Neural cell (in vitro differentiated cells): ENCODE measurements around the gene GFPT2.

Experiments used
- CTCF ChIP-seq: fragments of 450-650 bp; IDR thresholded peaks from 2 replicates; pipeline ENCODE4 v1.5.1; 2014; ENCODE audit warnings: antibody characterized with exemption, mild to moderate bottlenecking, moderate library complexity; ENCODE audit not compliant: poor library complexity, severe bottlenecking
- EZH2 ChIP-seq: fragments of 200-600, 300-800 bp; shearing (Covaris generic), sonication (generic); IDR thresholded peaks from 2 replicates; pipeline ENCODE4 v1.6.1; 2014; ENCODE audit warnings: antibody characterized with exemption, low read length, borderline replicate concordance, mild to moderate bottlenecking; ENCODE audit not compliant: insufficient read depth, poor library complexity, severe bottlenecking
- MXI1 ChIP-seq: fragments of 450-650 bp; conservative IDR thresholded peaks from 2 replicates; pipeline ENCODE4 v1.6.1; 2014; ENCODE audit warnings: antibody characterized with exemption, mild to moderate bottlenecking; ENCODE audit not compliant: poor library complexity, severe bottlenecking
- POLR2AphosphoS5 ChIP-seq: IDR thresholded peaks from 2 replicates; pipeline ENCODE4 v1.6.1; 2012
- RAD21 ChIP-seq: fragments of 450-650 bp; conservative IDR thresholded peaks from 2 replicates; pipeline ENCODE4 v1.6.1; 2014; ENCODE audit warnings: antibody characterized with exemption, mild to moderate bottlenecking, moderate library complexity
- TF ChIP-seq, protein P1 (sequence below): IDR thresholded peaks from 2 replicates; pipeline ENCODE4 v1.6.1; 2012; ENCODE audit warnings: borderline replicate concordance

DNA sequence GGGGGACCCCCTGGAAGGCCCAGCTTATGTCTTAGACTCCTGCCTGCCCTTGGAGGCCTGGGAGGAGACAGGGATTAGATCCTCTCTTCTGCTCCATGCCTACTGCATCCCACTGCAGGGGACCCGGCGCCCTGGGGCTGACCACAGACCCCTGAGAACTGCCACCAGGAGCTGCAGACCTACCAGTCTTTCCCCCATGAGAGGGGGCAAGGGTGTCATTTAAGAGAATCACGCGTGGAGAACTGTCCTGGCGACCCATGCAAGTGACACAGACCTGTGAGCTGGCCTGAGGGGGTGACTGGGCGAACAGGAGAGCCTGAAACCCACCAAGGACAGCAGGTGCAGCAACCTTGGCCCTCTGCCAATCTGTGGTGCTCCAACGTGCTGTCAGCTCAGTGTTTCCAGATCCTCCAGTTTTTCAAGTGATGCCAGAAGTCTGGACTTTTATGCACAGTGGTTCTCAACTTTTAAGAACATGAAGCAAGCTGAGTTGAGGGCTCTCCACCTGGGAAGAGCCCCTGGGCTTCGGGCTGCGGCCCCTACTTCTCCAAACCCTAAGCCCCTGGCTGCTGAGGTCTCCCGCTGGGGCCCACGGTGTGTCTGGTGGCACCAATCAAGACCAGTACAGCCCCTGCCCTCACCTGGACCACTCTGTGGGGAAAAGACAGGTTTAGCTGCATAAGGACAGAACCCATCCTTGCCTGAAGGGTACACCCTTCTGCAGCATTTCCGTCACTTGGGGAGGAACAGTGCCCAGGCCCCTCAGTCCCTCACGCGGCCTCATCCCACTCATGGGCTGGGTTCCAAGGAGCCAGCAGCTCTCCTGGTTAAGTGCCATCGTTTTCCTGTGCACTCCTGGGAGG lies 18.2 kb downstream of the GFPT2 start:
- TF ChIP-seq MXI1 = no peak
- TF ChIP-seq EZH2 = no peak
- TF ChIP-seq CTCF = no peak
- TF ChIP-seq POLR2AphosphoS5 = no peak
- TF ChIP-seq, protein P1, sequence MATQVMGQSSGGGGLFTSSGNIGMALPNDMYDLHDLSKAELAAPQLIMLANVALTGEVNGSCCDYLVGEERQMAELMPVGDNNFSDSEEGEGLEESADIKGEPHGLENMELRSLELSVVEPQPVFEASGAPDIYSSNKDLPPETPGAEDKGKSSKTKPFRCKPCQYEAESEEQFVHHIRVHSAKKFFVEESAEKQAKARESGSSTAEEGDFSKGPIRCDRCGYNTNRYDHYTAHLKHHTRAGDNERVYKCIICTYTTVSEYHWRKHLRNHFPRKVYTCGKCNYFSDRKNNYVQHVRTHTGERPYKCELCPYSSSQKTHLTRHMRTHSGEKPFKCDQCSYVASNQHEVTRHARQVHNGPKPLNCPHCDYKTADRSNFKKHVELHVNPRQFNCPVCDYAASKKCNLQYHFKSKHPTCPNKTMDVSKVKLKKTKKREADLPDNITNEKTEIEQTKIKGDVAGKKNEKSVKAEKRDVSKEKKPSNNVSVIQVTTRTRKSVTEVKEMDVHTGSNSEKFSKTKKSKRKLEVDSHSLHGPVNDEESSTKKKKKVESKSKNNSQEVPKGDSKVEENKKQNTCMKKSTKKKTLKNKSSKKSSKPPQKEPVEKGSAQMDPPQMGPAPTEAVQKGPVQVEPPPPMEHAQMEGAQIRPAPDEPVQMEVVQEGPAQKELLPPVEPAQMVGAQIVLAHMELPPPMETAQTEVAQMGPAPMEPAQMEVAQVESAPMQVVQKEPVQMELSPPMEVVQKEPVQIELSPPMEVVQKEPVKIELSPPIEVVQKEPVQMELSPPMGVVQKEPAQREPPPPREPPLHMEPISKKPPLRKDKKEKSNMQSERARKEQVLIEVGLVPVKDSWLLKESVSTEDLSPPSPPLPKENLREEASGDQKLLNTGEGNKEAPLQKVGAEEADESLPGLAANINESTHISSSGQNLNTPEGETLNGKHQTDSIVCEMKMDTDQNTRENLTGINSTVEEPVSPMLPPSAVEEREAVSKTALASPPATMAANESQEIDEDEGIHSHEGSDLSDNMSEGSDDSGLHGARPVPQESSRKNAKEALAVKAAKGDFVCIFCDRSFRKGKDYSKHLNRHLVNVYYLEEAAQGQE = no peak
- no peak for TF ChIP-seq RAD21
